Right hindlimb (tissue), 1 donor: ENCODE measurements around the gene HLA-DMA.

ENCODE experiments used
- DNase-seq: peaks from one replicate; pipeline ENCODE4 v3.0.0-alpha.2; 2018

HLA-DMA gene

DNA sequence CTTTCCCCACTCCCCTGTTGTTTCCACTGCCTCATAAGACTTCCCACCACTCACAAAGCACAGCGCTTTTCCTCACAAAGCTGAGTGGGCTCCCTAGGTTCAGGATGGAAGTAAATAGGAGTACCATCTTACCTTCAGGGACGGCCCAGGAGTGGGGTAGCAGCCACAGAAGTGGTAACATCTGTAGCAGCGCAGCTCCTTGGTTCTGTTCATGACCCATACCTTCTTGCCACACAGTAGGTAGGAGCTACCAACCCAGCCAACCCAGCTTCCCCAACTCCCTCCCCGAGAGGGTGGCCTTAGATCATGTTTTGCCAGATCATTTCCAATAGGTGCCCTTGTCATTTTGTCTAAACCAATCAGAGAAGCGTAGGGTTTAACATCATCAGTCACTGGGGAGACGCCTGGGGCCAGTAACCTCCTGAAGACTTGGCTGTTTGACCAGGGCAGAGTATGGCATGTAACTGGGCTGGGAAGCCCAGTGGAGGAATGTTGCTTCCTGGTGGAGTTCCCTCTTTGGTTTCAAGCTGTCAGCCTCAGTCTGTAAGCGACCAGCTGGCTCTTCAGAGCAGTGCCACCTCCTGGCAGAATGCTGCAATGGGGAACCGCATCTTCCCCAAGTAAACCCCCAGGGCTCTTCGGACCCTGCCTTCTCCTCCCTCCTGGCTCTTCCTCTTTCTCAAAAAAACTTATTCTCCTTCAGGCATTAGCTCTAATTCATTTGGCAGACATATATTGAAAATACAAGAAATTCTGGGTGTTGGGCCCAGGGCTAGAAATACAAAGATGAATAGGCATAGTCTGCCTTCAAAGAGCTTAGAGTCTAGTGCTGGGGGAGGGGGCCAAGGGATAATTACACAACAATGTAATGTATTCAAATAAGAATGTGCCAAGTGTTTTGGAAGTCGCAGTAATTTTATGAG lies at the start of gene HLA-DMA:
Gene HLA-DMA (minus strand): TSS at position 281 of the 923 bp plus-strand sequence. CDS start 61 bp downstream, at position 220.
- DNase-seq = peak; percentile 72

DNA sequence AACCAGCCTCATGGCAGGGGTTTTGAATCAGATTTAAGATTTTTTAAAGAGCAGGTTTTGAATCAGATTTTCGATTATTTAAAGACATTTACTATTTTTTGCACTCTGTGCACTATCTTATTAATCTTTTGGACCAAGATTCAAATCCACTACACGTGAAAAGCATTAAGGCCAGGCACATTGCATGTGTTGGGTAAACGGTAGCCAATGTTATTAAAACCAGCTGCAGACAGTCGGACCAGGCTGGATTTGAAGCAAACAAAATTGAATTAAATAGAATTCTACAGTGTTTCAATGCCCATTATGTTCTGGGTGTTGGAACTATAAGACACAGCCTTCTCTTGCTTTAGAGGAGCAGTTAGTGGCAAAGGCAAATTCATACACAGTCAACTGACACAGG lies 48.8 kb upstream of the HLA-DMA start:
- no peak for DNase-seq

DNA sequence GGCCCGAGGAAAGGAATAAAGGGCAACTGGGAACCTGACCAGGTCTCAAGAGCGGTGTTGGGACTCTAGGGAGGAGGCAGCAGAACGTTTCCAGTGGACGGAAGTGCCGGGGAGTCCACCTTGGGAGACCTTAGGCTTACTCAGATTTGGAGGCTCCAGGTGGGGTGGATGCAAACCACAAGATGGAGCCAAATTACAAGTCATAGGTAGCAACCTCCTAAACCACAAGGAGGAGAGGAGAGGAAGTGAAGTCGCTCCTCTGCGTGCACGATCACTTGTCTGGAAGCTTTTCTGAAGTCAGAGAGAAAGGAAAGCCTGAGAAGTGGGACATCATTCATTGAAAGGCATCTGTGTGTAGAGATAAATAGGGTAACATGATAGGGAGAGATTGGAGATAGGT lies 47.2 kb upstream of the HLA-DMA start:
- DNase-seq = no peak

DNA sequence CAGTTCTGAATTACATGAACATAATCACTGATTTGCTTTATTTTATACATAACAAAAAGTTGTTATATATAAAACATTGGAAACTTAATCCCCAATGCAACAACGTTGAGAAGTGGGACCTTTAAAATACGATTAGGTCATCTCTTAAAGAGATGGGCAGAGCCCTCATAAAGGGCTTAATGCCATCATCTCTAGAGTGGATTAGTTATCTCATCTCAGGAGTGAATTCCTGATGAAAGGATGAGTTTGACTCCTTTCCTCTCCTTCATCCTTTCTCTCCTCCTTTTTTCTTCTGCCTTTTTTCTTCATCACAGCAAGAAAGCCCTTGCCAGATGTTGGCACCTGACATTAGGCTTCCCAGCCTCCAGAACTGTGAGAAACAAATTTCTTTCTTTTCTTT lies 42.6 kb upstream of the HLA-DMA start:
- DNase-seq = no peak

DNA sequence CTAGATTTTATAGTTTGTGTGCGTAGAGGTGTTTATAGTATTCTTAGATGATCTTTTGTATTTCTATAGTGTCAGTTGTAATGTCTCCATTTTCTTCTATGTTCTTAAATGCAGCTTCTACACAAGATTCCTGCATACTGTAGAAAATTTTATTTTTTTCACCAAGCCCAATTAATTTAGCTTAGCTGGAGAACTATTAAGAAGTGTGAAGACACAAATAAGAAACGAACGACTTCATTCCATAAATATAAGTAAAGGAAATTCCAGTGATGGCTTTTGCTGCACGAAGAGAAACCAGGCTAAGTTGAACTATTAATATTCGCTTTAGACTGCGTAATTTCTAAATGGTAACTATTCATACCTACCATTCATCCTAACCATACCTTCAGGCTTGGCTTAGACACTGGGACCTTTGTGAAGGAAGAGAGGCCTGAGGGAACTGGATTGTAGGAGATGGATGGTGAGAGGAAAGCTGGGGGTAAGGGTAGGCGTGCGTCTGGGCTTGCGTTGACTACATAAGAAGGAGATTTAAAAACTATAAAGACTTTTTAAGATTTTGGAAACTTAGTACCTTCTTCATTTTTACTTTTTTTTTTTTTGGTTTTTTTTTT lies 40.6 kb upstream of the HLA-DMA start:
- no peak for DNase-seq

DNA sequence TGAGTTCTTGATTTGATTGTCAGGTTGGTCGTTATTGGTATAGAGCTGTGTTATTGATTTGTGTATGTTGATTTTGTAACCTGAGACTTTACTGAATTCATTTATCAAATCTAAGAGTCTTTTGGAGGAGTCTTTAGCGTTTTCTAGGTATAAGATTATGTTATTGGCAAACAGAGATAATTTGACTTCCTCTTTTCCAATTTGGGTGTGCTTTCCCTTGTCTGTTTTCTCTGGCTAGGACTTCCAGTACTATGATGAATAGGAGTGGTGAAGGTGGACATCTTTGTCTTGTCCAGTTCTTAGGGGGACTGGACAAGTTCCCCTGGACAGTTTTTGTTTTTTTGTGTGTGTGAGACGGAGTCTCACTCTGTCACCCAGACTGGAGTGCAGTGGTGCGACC lies 39.1 kb upstream of the HLA-DMA start:
- DNase-seq = no peak

DNA sequence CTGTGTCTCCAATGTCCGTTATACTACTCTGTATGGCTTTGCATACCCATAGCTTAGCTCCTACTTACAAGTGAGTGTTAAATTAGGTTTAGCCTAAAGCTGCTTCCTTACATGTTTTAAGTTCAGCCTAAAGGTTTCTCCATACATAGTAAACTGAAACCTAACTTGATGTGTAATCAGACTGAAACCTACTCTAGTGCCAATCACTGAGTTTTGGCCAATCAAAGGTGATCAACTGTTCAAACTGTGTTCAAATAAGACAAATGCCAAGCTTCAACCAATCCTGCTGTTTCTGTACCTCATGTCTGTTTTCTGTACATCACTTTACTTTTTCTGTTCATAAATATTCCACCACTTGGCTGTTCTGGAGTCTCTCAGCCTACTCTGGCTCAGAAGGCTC lies 36.5 kb upstream of the HLA-DMA start:
- no peak for DNase-seq

DNA sequence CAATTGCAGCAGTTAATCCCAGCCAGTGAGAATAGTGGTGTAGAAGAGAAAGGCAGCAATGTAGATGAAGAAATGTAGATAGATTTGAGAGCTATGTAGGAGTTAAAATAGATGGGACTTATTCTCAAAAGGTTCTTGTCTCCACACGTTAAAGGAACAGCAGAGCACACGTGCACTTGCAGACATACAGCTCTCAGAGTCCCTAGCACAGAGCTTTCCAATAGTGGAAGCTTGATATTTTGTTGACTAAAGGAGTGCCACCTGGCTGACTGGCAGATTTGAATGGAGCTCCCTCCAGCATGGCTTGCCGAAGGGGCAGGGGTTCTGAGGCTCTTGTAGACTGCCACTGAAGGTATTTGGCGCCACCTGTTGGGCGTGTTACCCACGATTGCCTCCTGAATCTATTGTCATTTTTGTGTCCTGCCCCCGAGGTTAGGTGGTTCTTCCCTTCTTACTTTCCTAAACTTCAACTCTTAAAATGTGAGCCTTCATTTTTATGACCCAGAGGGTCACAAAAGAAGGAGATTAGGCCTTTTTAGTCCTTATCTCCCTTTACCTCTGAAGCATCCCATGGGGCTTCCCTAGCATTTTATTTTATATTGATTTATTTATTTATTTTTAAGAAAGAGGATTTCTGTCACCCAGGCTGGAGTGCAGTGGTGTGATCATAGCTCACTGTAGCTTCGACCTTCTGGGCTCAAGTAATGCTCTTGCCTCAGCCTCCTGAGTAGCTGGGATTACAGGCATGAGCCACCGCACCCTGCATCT lies 31.9 kb upstream of the HLA-DMA start:
- DNase-seq = peak; percentile 87

DNA sequence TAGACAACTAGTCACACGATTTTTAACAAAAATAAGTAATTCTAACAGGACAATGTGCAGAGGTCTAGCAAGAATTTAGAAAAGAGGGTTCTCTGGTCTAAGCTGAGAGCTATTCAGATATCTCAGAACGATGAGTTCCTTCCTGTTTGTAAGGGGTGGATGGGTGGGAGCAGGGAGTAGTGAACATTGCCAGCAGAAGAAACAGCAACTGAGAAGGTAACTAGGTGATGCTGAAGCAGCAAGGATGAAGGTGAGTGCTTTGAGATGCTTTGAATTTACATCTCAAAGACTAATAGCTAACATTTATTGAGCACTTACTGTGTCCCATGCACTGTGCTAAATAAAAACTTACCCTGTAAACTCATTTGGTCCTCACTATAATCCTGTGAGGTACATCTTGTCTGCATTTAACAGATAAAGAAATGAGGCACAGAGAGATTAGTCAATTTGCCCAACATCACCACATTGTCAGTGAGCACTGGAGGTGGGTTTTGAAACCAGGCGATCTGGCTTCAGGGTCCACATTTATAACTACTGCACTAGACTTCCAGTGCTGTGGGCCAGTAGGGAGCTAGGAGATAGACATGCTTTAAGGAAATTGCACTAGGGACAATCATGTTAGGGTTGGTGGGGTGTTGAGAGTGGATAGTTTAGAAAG lies 31.2 kb upstream of the HLA-DMA start:
- no peak for DNase-seq

DNA sequence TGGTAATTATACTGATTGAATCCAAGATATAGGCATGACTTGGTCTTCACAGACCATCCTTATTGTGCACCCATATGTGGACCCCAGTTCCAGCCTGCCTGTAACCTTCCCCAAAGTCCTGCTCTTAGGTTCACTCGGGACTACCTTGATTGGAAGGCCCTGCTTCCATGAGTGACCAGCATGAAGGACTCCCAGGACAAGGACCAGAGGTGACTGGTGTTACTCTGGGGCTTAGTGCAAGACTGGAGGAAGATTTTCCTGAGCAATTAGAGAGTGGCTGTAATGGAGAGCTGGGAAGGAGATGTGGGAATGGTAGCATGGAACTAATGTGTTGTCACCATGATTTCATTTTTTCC lies 30.6 kb upstream of the HLA-DMA start:
- DNase-seq = no peak

DNA sequence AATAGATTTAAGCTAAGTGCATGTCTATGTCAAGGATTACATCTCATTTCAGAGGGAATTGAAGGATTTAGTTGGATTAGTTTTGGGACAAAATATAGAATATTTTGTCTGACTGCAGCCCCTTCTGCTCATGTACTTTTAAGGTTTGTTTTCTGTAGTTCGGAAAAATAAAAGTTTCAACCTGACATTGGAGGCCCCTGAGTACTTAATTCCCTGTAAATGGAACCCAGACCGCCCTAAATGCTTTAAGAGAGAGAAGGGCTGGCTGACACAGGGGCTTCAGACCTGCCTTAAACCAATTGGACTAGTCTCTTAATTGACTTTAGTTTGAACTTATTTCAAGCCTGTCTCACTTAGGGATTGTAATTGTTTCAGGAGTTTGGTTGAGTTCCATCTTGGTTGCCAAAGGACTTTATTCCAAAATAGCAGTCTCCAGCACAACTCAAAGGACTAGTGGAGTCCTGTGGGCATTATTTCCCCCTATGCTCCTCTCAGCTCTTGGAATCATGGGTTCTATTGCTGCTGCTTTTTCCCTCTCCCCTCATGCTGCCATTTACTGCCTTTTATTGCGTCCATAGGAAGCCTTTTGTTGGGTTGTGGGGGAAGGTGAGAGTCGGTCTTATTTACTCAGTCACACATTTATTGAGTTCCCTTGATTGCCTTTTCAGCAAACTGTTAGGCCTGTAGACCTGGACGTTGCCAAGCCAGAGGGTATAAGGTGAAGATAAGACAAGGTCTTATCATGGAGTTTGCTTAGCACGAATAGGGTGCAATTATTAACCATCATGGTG lies 30.0 kb upstream of the HLA-DMA start:
- no peak for DNase-seq

DNA sequence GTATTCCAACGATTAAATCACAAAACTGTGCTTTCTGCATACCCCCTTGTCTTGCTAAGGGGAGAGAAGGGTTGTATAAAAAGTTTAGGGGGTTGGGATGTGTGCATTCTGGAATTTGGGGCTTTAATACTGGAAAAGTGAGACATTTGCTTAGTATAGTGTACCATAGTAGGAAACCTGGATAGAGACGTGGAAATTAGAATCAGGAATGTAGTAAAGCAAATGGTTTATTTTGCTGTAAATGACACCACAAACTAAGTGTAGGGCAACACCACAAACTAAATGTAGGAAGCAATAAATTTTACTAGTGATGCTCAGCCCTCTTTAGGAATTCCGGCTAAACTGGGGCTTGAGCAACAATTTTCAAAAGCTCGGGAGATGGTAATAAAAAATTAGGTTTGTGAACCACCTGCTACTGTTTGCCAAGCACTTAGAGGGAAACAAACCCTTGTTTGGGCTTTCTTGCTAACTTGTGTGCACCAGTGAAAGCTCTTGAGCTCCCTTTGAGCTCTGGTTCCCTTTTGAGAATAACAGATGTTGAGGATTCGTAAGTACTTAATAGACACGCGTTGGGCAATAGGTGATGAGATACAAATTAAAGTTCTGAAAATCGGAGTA lies 29.3 kb upstream of the HLA-DMA start:
- no peak for DNase-seq

DNA sequence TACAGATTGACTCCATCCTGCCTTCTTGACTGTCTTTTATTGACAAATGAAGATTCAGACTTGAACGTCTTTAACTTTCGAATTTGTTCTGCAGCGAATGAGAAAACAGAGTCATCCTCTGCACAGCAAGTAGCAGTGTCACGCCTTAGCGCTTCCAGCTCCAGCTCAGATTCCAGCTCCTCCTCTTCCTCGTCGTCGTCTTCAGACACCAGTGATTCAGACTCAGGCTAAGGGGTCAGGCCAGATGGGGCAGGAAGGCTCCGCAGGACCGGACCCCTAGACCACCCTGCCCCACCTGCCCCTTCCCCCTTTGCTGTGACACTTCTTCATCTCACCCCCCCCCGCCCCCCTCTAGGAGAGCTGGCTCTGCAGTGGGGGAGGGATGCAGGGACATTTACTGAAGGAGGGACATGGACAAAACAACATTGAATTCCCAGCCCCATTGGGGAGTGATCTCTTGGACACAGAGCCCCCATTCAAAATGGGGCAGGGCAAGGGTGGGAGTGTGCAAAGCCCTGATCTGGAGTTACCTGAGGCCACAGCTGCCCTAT lies 27.7 kb upstream of the HLA-DMA start:
- DNase-seq = no peak

DNA sequence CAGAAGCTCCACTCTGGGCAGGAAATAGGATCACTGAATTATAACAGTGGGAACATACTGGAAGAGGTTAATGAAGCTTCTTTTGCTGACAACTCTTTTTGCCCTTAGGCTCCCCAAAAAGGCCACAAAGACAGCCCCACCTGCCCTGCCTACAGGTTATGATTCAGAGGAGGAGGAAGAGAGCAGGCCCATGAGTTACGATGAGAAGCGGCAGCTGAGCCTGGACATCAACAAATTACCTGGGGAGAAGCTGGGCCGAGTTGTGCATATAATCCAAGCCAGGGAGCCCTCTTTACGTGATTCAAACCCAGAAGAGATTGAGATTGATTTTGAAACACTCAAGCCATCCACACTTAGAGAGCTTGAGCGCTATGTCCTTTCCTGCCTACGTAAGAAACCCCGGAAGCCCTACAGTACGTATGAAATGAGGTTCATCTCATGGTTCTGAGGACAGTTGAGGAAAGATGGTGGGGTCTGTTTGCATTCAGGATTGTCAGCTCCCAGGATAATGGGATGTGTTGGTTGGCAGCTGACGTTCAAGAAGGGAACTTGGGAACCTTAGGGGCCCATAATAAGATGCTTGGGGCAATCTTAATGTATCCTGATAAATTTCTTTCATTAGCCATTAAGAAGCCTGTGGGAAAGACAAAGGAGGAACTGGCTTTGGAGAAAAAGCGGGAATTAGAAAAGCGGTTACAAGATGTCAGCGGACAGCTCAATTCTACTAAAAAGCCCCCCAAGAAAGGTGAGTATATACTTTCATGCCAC lies 27.0 kb upstream of the HLA-DMA start:
- no peak for DNase-seq

DNA sequence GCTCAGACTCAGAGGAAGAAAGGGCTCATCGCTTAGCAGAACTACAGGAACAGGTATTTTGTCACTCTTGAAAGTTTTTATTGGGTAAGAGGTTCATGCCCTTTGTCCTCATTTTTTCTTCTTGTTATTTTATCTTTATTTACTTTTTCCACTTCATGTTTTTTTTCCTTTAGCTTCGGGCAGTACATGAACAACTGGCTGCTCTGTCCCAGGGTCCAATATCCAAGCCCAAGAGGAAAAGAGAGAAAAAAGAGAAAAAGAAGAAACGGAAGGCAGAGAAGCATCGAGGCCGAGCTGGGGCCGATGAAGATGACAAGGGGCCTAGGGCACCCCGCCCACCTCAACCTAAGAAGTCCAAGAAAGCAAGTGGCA lies 25.0 kb upstream of the HLA-DMA start:
- DNase-seq = no peak

DNA sequence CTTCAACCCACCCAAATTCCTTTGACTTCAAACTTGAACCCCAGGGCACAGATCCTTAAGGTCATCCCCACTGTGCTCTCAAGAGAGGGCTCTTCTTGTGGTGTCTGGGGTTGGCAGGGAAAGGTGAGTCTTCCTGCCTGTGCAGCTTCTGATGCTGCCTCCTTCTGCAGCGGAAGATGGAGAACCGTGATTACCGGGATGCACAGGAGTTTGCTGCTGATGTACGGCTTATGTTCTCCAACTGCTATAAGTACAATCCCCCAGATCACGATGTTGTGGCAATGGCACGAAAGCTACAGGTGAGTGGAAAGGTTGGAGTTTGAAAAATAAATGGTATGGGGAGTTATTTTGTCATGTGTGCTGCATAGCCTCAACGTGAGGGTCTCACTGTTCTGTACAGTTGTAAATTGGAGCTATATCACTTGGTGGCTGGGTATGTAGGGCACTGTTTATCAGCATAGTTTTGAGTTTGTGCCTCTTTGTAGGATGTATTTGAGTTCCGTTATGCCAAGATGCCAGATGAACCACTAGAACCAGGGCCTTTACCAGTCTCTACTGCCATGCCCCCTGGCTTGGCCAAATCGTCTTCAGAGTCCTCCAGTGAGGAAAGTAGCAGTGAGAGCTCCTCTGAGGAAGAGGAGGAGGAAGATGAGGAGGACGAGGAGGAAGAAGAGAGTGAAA lies 24.5 kb upstream of the HLA-DMA start:
- DNase-seq = no peak

DNA sequence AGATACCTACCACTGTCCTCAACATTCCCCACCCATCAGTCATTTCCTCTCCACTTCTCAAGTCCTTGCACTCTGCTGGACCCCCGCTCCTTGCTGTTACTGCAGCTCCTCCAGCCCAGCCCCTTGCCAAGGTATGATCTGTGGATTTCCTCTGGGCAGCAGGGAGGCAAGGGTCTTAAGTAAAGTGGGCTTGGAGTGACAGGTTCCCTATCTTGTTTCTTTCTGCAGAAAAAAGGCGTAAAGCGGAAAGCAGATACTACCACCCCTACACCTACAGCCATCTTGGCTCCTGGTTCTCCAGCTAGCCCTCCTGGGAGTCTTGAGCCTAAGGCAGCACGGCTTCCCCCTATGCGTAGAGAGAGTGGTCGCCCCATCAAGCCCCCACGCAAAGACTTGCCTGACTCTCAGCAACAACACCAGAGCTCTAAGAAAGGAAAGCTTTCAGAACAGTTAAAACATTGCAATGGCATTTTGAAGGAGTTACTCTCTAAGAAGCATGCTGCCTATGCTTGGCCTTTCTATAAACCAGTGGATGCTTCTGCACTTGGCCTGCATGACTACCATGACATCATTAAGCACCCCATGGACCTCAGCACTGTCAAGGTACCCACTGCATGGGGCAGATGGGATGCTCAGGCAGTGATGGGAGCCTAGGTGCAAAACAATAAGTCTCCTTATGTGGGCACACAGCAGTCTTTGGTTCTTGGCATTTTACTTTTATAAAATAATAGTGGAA lies 23.6 kb upstream of the HLA-DMA start:
- DNase-seq = no peak

DNA sequence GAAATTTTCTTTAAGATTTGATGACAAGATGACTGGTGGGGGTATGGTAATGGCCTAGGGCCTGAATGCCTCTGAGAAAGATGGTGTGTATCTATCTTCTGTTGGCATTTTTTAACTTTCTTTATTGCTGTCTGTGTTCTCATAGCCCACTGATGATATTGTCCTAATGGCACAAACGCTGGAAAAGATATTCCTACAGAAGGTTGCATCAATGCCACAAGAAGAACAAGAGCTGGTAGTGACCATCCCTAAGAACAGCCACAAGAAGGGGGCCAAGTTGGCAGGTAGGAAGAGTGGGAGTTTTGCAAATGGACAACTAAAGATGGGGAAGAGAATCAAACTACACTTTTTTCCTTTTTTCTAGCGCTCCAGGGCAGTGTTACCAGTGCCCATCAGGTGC lies 23.0 kb upstream of the HLA-DMA start:
- DNase-seq = no peak

DNA sequence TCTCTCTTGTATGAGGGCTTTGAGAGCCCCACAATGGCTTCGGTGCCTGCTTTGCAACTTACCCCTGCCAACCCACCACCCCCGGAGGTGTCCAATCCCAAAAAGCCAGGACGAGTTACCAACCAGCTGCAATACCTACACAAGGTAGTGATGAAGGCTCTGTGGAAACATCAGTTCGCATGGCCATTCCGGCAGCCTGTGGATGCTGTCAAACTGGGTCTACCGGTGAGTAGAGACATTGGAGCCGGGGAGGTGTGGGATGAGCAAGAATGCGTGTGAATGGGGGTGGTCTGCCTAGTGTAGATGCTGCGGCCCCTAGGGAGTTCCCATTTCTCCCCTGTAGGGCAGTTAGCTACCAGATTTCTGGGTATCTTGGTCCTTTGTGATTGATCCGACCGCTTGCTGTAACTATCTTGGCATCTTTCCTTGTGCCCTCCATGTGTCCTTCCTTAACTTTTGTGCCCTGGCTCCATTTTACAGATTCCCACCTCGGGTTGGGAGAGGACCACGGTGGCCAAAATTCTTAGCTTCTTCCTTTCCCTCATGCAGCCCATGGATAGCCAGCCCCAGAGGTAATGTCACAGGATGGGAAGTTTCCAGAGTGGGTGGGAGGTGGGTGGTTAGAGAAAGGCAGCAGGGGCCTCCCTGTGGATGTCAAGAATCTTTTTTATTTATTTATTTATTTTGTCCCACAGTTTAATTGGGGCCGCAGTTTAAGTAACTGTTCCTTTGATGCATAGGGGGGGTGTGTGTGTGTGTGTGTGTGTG lies 21.8 kb upstream of the HLA-DMA start:
- no peak for DNase-seq
